HG02840 (cell line): ENCODE results near the gene CERT1.
"Not testable (repeated sequence)": the region's sequence is repeated elsewhere in the genome, so short reads cannot be mapped to it uniquely, and the experiment has no call there.

ENCODE experiments used
- ATAC-seq: cut with Tn5 transposase; IDR thresholded peaks from one replicate; pipeline ENCODE4 v1.9.1; 2021; ENCODE audit warnings: mild to moderate bottlenecking, moderate library complexity, moderate number of reproducible peaks; ENCODE audit not compliant: unreplicated experiment, low FRiP score

Gene CERT1

GRCh38 chr5:75511435-75512382 is at the start of gene CERT1, which contains the start of gene POLK:
TSS of gene CERT1 (minus strand) at chr5:75511629. CDS start at chr5:75511207, 422 bp downstream.
TSS of gene POLK (plus strand) at chr5:75511891.
- peak; percentile 85 for ATAC-seq

GRCh38 chr5:75560655-75561054 is 49.2 kb upstream of the CERT1 start:
- not testable (repeated sequence) for ATAC-seq

- no peak for ATAC-seq
These were observed 47.7 kb upstream of the CERT1 start for GRCh38 chr5:75558981-75559632.

- no peak for ATAC-seq
These were observed 46.8 kb upstream of the CERT1 start for GRCh38 chr5:75558221-75558620.

- ATAC-seq, result no peak
These were observed 41.9 kb upstream of the CERT1 start for GRCh38 chr5:75553358-75553757.

GRCh38 chr5:75552764-75553163 is 41.3 kb upstream of the CERT1 start:
- ATAC-seq, result no peak

GRCh38 chr5:75551471-75551870 is 40.0 kb upstream of the CERT1 start:
- no peak for ATAC-seq

- ATAC-seq, result no peak
These were observed 39.2 kb upstream of the CERT1 start for GRCh38 chr5:75550597-75550996.

- ATAC-seq, result no peak
These were observed 36.4 kb upstream of the CERT1 start for GRCh38 chr5:75547812-75548211.

GRCh38 chr5:75546830-75547229 is 35.4 kb upstream of the CERT1 start:
- no peak for ATAC-seq

GRCh38 chr5:75545131-75545530 is 33.7 kb upstream of the CERT1 start:
- ATAC-seq, result no peak

- ATAC-seq, result no peak
These were observed 26.8 kb upstream of the CERT1 start for GRCh38 chr5:75538211-75538610.

GRCh38 chr5:75536694-75537360 is 25.4 kb upstream of the CERT1 start:
- ATAC-seq, result no peak

GRCh38 chr5:75536147-75536546 is 24.7 kb upstream of the CERT1 start:
- ATAC-seq, result no peak

- no peak for ATAC-seq
These were observed 23.3 kb upstream of the CERT1 start for GRCh38 chr5:75534734-75535133.

- not testable (repeated sequence) for ATAC-seq
These were observed 22.3 kb upstream of the CERT1 start for GRCh38 chr5:75533716-75534115.

GRCh38 chr5:75532190-75532589 is 20.8 kb upstream of the CERT1 start:
- ATAC-seq, result no peak

- no peak for ATAC-seq
These were observed 17.8 kb upstream of the CERT1 start for GRCh38 chr5:75529185-75529584.

GRCh38 chr5:75526070-75526469 is 14.6 kb upstream of the CERT1 start:
- ATAC-seq, result no peak

GRCh38 chr5:75525344-75525743 is 13.9 kb upstream of the CERT1 start:
- ATAC-seq, result no peak

GRCh38 chr5:75524591-75524990 is 13.2 kb upstream of the CERT1 start:
- no peak for ATAC-seq
